ENCODE data around the gene SP100.

The SP100 gene

GRCh38 chr2:230444832-230445231, 28.8 kb downstream of the SP100 start:
- H3K9me3 ChIP-seq = no peaks in the 10 kb centered on the region
- no peak overlapping the region for H3K4me3 ChIP-seq
- intact Hi-C loops (cut with DNase I; ENCODE audit: low total_unique reads) = loop anchor here (5.0 kb wide), 1 partner anchor 58 kb away; no protein-coding TSS in a partner anchor
- DNase-seq = no peak
- TF ChIP-seq CTCF (IDR thresholded peaks at IDR 0.05) = no peak
- peaks cover 50 to 65% (median 63%) of the 10 kb centered on the region in 3 donors for H3K36me3 ChIP-seq
- H3K4me1 ChIP-seq = peaks cover 0 to 40% (median 15%) of the 10 kb centered on the region in 4 donors
- no peak overlapping the region for H3K27ac ChIP-seq
- H3K27me3 ChIP-seq = no peaks in the 10 kb centered on the region

GRCh38 chr2:230447036-230447435, 31.0 kb downstream of the SP100 start:
- no peak overlapping the region for H3K4me3 ChIP-seq
- H3K36me3 ChIP-seq = peaks cover 54 to 87% (median 84%) of the 10 kb centered on the region in 3 donors
- intact Hi-C loops (cut with DNase I; ENCODE audit: low total_unique reads) = no loop called here
- H3K27me3 ChIP-seq = no peaks in the 10 kb centered on the region
- H3K27ac ChIP-seq = no peak overlapping the region
- H3K9me3 ChIP-seq = no peaks in the 10 kb centered on the region
- H3K4me1 ChIP-seq = peaks cover 0 to 20% (median 10%) of the 10 kb centered on the region in 4 donors
- no peak for TF ChIP-seq CTCF (IDR thresholded peaks at IDR 0.05)
- no peak for DNase-seq

GRCh38 chr2:230447455-230448451, 31.8 kb downstream of the SP100 start:
- H3K4me3 ChIP-seq = no peak overlapping the region
- no peak for TF ChIP-seq CTCF (IDR thresholded peaks at IDR 0.05)
- intact Hi-C loops (cut with DNase I; ENCODE audit: low total_unique reads) = no loop called here
- H3K9me3 ChIP-seq = no peaks in the 10 kb centered on the region
- H3K27me3 ChIP-seq = no peaks in the 10 kb centered on the region
- peaks cover 0 to 15% (median 10%) of the 10 kb centered on the region in 4 donors for H3K4me1 ChIP-seq
- no peak for DNase-seq
- no peak overlapping the region for H3K27ac ChIP-seq
- peaks cover 54 to 93% (median 90%) of the 10 kb centered on the region in 3 donors for H3K36me3 ChIP-seq

- no peak for TF ChIP-seq CTCF (IDR thresholded peaks at IDR 0.05)
- H3K27me3 ChIP-seq = no peaks in the 10 kb centered on the region
- no peak for DNase-seq
- intact Hi-C loops (cut with DNase I; ENCODE audit: low total_unique reads) = no loop called here
- H3K27ac ChIP-seq = no peak overlapping the region
- H3K36me3 ChIP-seq = peaks cover 55 to 88% (median 80%) of the 10 kb centered on the region in 3 donors
- H3K4me1 ChIP-seq = no peaks in the 10 kb centered on the region
- no peaks in the 10 kb centered on the region for H3K9me3 ChIP-seq
- no peak overlapping the region for H3K4me3 ChIP-seq
Measured at GRCh38 chr2:230449901-230450467, 34.0 kb downstream of the SP100 start.

GRCh38 chr2:230453006-230453405, 37.0 kb downstream of the SP100 start:
- no peak for DNase-seq
- intact Hi-C loops (cut with DNase I; ENCODE audit: low total_unique reads) = no loop called here
- no peaks in the 10 kb centered on the region for H3K9me3 ChIP-seq
- TF ChIP-seq CTCF (IDR thresholded peaks at IDR 0.05) = no peak
- no peaks in the 10 kb centered on the region for H3K4me1 ChIP-seq
- H3K27ac ChIP-seq = no peak overlapping the region
- peaks cover 61 to 86% (median 86%) of the 10 kb centered on the region in 3 donors for H3K36me3 ChIP-seq
- H3K27me3 ChIP-seq = no peaks in the 10 kb centered on the region
- no peak overlapping the region for H3K4me3 ChIP-seq

All from tibial artery (tissue), 4 donors.